Measurements from ENCODE around the gene FXYD6. TPM values are rescaled to one million over a fixed set of nuclear protein-coding genes. Genes with fewer than 3 reads are reported as not detected.

FXYD6 gene
- polyA plus RNA-seq, 1 of the 3 experiments (the other 2 are of a cell fraction), result 1.4 TPM

GRCh38 chr11:117830072-117830471 is 46.4 kb downstream of the FXYD6 start:
- POLR2A ChIA-PET, result no interaction called here
- no peak overlapping the region for H3K9ac ChIP-seq
- DNase-seq, result no peak
- H3K9me2 ChIP-seq, result no peaks in the 10 kb centered on the region
- CTCF ChIA-PET, result interaction anchor here (1.4 to 25.9 kb wide), 2 partner anchors 117 to 223 kb away, joined by 5 to 481 read pairs; no protein-coding TSS in a partner anchor
- H3K27ac ChIP-seq (ENCODE audit: low read depth in 2 of 2, low read length in 1 of 2), result no peak overlapping the region
- no peaks in the 10 kb centered on the region for H3K9me3 ChIP-seq
- TF ChIP-seq NFIC (IDR thresholded peaks at IDR 0.05; ENCODE audit: borderline replicate concordance), result no peak
- no peak for TF ChIP-seq MXI1 (IDR thresholded peaks at IDR 0.05; ENCODE audit: low read depth, low read length)
- no peak for TF ChIP-seq FOXJ3 (CRISPR knock-in tag; IDR thresholded peaks at IDR 0.05)
- no peak for TF ChIP-seq RXRA (IDR thresholded peaks at IDR 0.05; ENCODE audit: borderline replicate concordance, low read depth)
- TF ChIP-seq ZBTB33 (IDR thresholded peaks at IDR 0.05; ENCODE audit: borderline replicate concordance, low read depth), result no peak
- no peak for TF ChIP-seq YY1 (IDR thresholded peaks at IDR 0.05; ENCODE audit: low read depth)
- no peak for TF ChIP-seq TAF1 (IDR thresholded peaks at IDR 0.05; ENCODE audit: borderline replicate concordance, low read depth, low read length)
- no peak for TF ChIP-seq PBX3 (IDR thresholded peaks at IDR 0.05)
- TF ChIP-seq CTCF (IDR thresholded peaks at IDR 0.05), result no peak
- no peak for TF ChIP-seq NRF1 (IDR thresholded peaks at IDR 0.05; ENCODE audit: low read depth, low read length)
- TF ChIP-seq JUND (IDR thresholded peaks at IDR 0.05), result no peak
- no peak for TF ChIP-seq FOSL2 (IDR thresholded peaks at IDR 0.05; ENCODE audit: borderline replicate concordance, low read depth)
- no peak for TF ChIP-seq RCOR1 (IDR thresholded peaks at IDR 0.05; ENCODE audit: low read length)
- no peak for TF ChIP-seq SMC3 (IDR thresholded peaks at IDR 0.05; ENCODE audit: low read depth, low read length)
- TF ChIP-seq USF1 (IDR thresholded peaks at IDR 0.05; ENCODE audit: borderline replicate concordance, low read depth), result no peak
- no peak for TF ChIP-seq USF2 (IDR thresholded peaks at IDR 0.05; ENCODE audit: borderline replicate concordance, low read depth, low read length)
- TF ChIP-seq TCF12 (IDR thresholded peaks at IDR 0.05), result no peak
- no peak for TF ChIP-seq GABPA (IDR thresholded peaks at IDR 0.05; ENCODE audit: low read depth)
- no peak for TF ChIP-seq RAD21 (IDR thresholded peaks at IDR 0.05; ENCODE audit: low read length)
- TF ChIP-seq EZH2phosphoT487 (IDR thresholded peaks at IDR 0.05; ENCODE audit: borderline replicate concordance, low read depth), result no peak
- H4K20me1 ChIP-seq (ENCODE audit: insufficient read depth), result no peaks in the 10 kb centered on the region
- H3K27me3 ChIP-seq (ENCODE audit: insufficient read depth), result peaks cover 9% of the 10 kb centered on the region; the same call in 1 of the 2 replicates
- no peak overlapping the region for H2AFZ ChIP-seq (ENCODE audit: low read depth)
- no peaks in the 10 kb centered on the region for H3F3A ChIP-seq (replicated peaks; ENCODE audit: insufficient read depth)
- H3K4me2 ChIP-seq, result no peak overlapping the region
- H3K79me2 ChIP-seq (ENCODE audit: insufficient read depth), result no peaks in the 10 kb centered on the region
- no peak overlapping the region for H3K4me3 ChIP-seq (ENCODE audit: low read depth in 2 of 2, low read length in 1 of 2)
- 95% methylated on average over 14 of the region's 14 CpGs for WGBS (ENCODE audit: low lambda C conversion rate)
- peaks cover 0 to 6% of the 10 kb centered on the region in 2 experiments; a peak in 2 of 4 replicates for H3K4me1 ChIP-seq (ENCODE audit: control insufficient read depth in 1 of 2, insufficient read depth in 2 of 2, low read depth in 1 of 2, low read length in 1 of 2)
- H3K36me3 ChIP-seq (replicated peaks in 1 of 2; ENCODE audit: control insufficient read depth in 1 of 2, insufficient read depth in 2 of 2, low read length in 1 of 2), result no peaks in the 10 kb centered on the region
